Endothelial cell of umbilical vein (primary cell): ENCODE data around the gene LRRC8A. TPM values are rescaled to one million over a fixed set of nuclear protein-coding genes. Genes with fewer than 3 reads are reported as not detected.

Experiments used
- BruUV-seq: library from RNA; stranded (reverse); fragments of 400-500 nt; replicated peaks from 2 replicates; lab custom pipeline; 2021; lab: Mats Ljungman, UMichigan
- CTCF ChIA-PET: fragments of 300-600, 350-600 bp; sonication (Branson Sonifier 250); formaldehyde crosslinking; loops from one replicate; lab custom pipeline; 2021; ENCODE audit warnings: antibody characterized with exemption, inconsistent platforms; lab: Charles Lee
- POLR2A ChIA-PET: fragments of 300-600, 350-600 bp; sonication (Branson Sonifier 250); formaldehyde crosslinking; loops from one replicate; lab custom pipeline; 2021; ENCODE audit warnings: antibody characterized with exemption, inconsistent platforms; lab: Charles Lee
- DNase-seq: peaks from one replicate; pipeline ENCODE4 v3.0.0-alpha.2; 2011; ENCODE audit warnings: low read depth, low spot score
- FAIRE-seq: peaks from 2 replicates; lab custom pipeline; 2011; peaks lifted over from hg19 to GRCh38; lab: Jason Lieb, UNC
- H2AFZ ChIP-seq: 2 replicates; pipeline ENCODE4 v1.6.0; 2012; ENCODE audit warnings: low read depth, low read length, control low read depth, inconsistent platforms
- H3K27ac ChIP-seq: 2 replicates; pipeline ENCODE4 v1.5.1; 2011; ENCODE audit warnings: low read depth, mild to moderate bottlenecking, control low read depth, low read length, moderate library complexity; ENCODE audit not compliant: insufficient read depth
- H3K27me3 ChIP-seq, 2 experiments: 2 replicates each; pipeline versions ENCODE4 v1.6.0 to v1.6.1; 2011; ENCODE audit warnings: low read length in 2 of 2, mixed read lengths in 1 of 2; ENCODE audit not compliant: control insufficient read depth in 2 of 2, insufficient read depth in 2 of 2
- H3K36me3 ChIP-seq, 2 experiments: 2 replicates in 1 of 2; 3 replicates in 1 of 2; pipeline ENCODE4 v1.5.1; 2011; ENCODE audit warnings: low read length in 2 of 2, mild to moderate bottlenecking in 1 of 2, moderate library complexity in 1 of 2; ENCODE audit not compliant: control insufficient read depth in 2 of 2, insufficient read depth in 2 of 2; ENCODE audit errors: extremely low read depth in 1 of 2
- H3K4me1 ChIP-seq: 3 replicates; pipeline ENCODE4 v1.5.1; 2011; ENCODE audit warnings: mild to moderate bottlenecking, low read length; ENCODE audit not compliant: control insufficient read depth, insufficient read depth; ENCODE audit errors: extremely low read depth
- H3K4me2 ChIP-seq: 2 replicates; pipeline ENCODE4 v1.6.1; 2011; ENCODE audit warnings: low read length, control low read depth, mixed read lengths; ENCODE audit not compliant: insufficient read depth
- H3K4me3 ChIP-seq, 3 experiments: fragments of 200-600 bp in 1 of 3; sonication (generic), shearing (Covaris generic) in 1 of 3; replicated peaks in 1 of 3; 2 replicates each; pipeline ENCODE4 v1.5.1; 2011 to 2016; ENCODE audit warnings: control low read depth in 3 of 3, low read length in 3 of 3, mild to moderate bottlenecking in 2 of 3, inconsistent platforms in 1 of 3, low read depth in 1 of 3, moderate library complexity in 1 of 3; ENCODE audit not compliant: insufficient read depth in 1 of 3
- H3K79me2 ChIP-seq: 2 replicates; pipeline ENCODE4 v1.6.0; 2012; ENCODE audit warnings: low read length, inconsistent platforms; ENCODE audit not compliant: control insufficient read depth, insufficient read depth
- H3K9ac ChIP-seq: replicated peaks from 2 replicates; pipeline ENCODE3; 2011; ENCODE audit warnings: low read length, control low read depth; ENCODE audit not compliant: insufficient read depth; ENCODE audit errors: extremely low read depth
- H3K9me1 ChIP-seq: replicated peaks from 3 replicates; pipeline ENCODE4 v1.6.0; 2011; ENCODE audit warnings: mild to moderate bottlenecking, low read length; ENCODE audit not compliant: control insufficient read depth, insufficient read depth; ENCODE audit errors: extremely low read depth
- H3K9me3 ChIP-seq: replicated peaks from 2 replicates; pipeline ENCODE4 v1.5.1; 2012; ENCODE audit warnings: low read length, inconsistent platforms; ENCODE audit not compliant: control insufficient read depth, insufficient read depth
- H4K20me1 ChIP-seq: replicated peaks from 2 replicates; pipeline ENCODE3; 2011; ENCODE audit warnings: mild to moderate bottlenecking, low read length; ENCODE audit not compliant: control insufficient read depth, insufficient read depth; ENCODE audit errors: extremely low read depth
- GATA2 ChIP-seq: IDR thresholded peaks from 2 replicates; pipeline ENCODE4 v1.7.0; 2011; ENCODE audit warnings: low read depth, mild to moderate bottlenecking, moderate library complexity, mixed read lengths, low read length; ENCODE audit not compliant: insufficient read length, insufficient read depth
- MYC ChIP-seq: IDR thresholded peaks from one replicate; pipeline ENCODE4 v1.6.1; 2011; ENCODE audit warnings: mild to moderate bottlenecking, low read depth, low read length
- POLR2A ChIP-seq: IDR thresholded peaks from 2 replicates; pipeline ENCODE4 v1.6.1; 2012; ENCODE audit warnings: low read depth, mild to moderate bottlenecking, control low read depth, low read length
- POLR2AphosphoS5 ChIP-seq: IDR thresholded peaks from 2 replicates; pipeline ENCODE4 v1.6.1; 2012; ENCODE audit warnings: low read depth, mild to moderate bottlenecking, control low read depth, low read length, moderate library complexity; ENCODE audit not compliant: insufficient read depth
- dilution Hi-C: fragments of 300-500 bp; cut with MboI; formaldehyde crosslinking; loops from one replicate; pipeline ENCODE4 v1.15.0; 2019; ENCODE audit warnings: low sequenced_read_pairs; ENCODE audit not compliant: extremely low pct_ligation_motif_present
- intact Hi-C: fragments of 100-400 bp; cut with micrococcal nuclease; formaldehyde crosslinking; loops from one replicate; pipeline ENCODE4 v1.10.0; 2022
- polyA plus RNA-seq, 4 experiments: library from polyadenylated mRNA; depleted of rRNA in 3 of 4; stranded (reverse) in 3 of 4; unstranded in 1 of 4; fragments of >200 nt; gene quantifications; 2 replicates each; pipeline versions ENCODE4 v1.2.1 to v1.2.3, GENCODE V29; 2011 to 2012; ENCODE audit warnings: missing spikeins in 1 of 4
- total RNA-seq: library from RNA; stranded (reverse); gene quantifications from 2 replicates; pipeline ENCODE4 v1.2.3, GENCODE V29; 2021
- TF ChIP-seq, protein P1 (sequence below), 2 donors: IDR thresholded peaks; 1 replicate in 1 of 2; 2 replicates in 1 of 2; pipeline ENCODE4 v1.5.1; 2011; ENCODE audit warnings: low read length in 2 of 2, mild to moderate bottlenecking in 2 of 2, moderate library complexity in 2 of 2, control low read depth in 1 of 2, inconsistent platforms in 1 of 2, low read depth in 1 of 2; ENCODE audit not compliant: insufficient read depth in 1 of 2; ENCODE audit errors: extremely low read depth in 1 of 2

LRRC8A gene
- total and polyA plus RNA-seq, 2 donors (not counting 3 experiments of a cell fraction or from before 2014, with no cell fraction given) = 99.6 to 129 TPM

DNA sequence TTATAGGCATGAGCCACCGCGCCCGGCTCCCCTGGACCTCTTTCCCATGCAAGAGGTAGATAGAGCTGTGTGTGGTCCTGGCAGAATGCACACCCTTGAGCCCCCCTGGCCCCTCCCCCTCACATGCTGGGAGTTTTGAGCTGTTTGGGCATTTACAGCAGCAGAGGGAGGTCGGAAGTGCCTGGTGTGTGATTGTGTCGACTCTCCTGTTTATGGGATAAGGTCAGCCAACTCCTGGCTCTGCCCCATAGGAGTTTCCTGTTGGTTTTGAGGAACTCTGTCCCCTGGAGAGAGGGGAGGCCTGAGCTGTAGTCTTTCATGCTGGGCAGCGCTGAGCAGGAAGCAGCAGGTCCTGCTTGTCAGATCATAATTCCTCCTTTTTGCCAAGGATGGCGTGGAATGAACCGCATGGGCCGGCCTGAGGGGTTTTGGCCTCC is 6.0 kb downstream of the LRRC8A start:
- ChIA-PET POLR2A (interaction anchor here (1.2 to 1.9 kb wide), 2 partner anchors 23 to 24 kb away, joined by 3 to 8 read pairs; no protein-coding TSS in a partner anchor), CTCF (interaction anchor here (0.5 to 1.5 kb wide), 9 partner anchors 11 to 48 kb away, joined by 3 to 10 read pairs (median 3); no protein-coding TSS in a partner anchor)
- H2AFZ ChIP-seq = no peak overlapping the region
- no peaks in the 10 kb centered on the region for H3K27me3 ChIP-seq
- H3K4me3 ChIP-seq = no peak overlapping the region
- intact Hi-C loops (no loop called here), dilution Hi-C loops (no loop called here)
- peak; percentile 96 for FAIRE-seq
- no peaks in the 10 kb centered on the region for H4K20me1 ChIP-seq
- H3K4me1 ChIP-seq = peaks cover 74% of the 10 kb centered on the region
- no TSS peak for BruUV-seq
- TF ChIP-seq POLR2A (no peak), POLR2AphosphoS5 (peak; percentile 79), MYC (no peak), GATA2 (peak; percentile 53)
- TF ChIP-seq, protein P1, sequence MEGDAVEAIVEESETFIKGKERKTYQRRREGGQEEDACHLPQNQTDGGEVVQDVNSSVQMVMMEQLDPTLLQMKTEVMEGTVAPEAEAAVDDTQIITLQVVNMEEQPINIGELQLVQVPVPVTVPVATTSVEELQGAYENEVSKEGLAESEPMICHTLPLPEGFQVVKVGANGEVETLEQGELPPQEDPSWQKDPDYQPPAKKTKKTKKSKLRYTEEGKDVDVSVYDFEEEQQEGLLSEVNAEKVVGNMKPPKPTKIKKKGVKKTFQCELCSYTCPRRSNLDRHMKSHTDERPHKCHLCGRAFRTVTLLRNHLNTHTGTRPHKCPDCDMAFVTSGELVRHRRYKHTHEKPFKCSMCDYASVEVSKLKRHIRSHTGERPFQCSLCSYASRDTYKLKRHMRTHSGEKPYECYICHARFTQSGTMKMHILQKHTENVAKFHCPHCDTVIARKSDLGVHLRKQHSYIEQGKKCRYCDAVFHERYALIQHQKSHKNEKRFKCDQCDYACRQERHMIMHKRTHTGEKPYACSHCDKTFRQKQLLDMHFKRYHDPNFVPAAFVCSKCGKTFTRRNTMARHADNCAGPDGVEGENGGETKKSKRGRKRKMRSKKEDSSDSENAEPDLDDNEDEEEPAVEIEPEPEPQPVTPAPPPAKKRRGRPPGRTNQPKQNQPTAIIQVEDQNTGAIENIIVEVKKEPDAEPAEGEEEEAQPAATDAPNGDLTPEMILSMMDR (IDR thresholded peaks at IDR 0.05; ENCODE audit: extremely low read depth in 1 of 2, insufficient read depth in 1 of 2, low read depth in 1 of 2, low read length in 2 of 2) = no peak
- peak overlapping the region; percentile 59 for H3K4me2 ChIP-seq
- peaks cover 8 to 25% of the 10 kb centered on the region in 2 experiments for H3K36me3 ChIP-seq
- H3K9ac ChIP-seq = no peak overlapping the region
- H3K9me1 ChIP-seq = no peaks in the 10 kb centered on the region
- H3K27ac ChIP-seq = peak overlapping the region; percentile 49
- peak; percentile 81 for DNase-seq
- peaks cover 90% of the 10 kb centered on the region for H3K79me2 ChIP-seq
- no peaks in the 10 kb centered on the region for H3K9me3 ChIP-seq
